ENCODE measurements around the gene TNS1.

TNS1 gene

GRCh38 chr2:217909156-217909820 is 93.5 kb downstream of the TNS1 start:
- no peak for DNase-seq

GRCh38 chr2:217908544-217908943 is 94.3 kb downstream of the TNS1 start:
- no peak for DNase-seq

- DNase-seq: no peak
Measured at GRCh38 chr2:217907266-217907665, 95.5 kb downstream of the TNS1 start.

- DNase-seq: no peak
Measured at GRCh38 chr2:217906798-217907197, 96.0 kb downstream of the TNS1 start.

GRCh38 chr2:217905896-217906295 is 96.9 kb downstream of the TNS1 start:
- DNase-seq: no peak

- DNase-seq: no peak
Measured at GRCh38 chr2:217905395-217905794, 97.4 kb downstream of the TNS1 start.

GRCh38 chr2:217904614-217904965 is 98.2 kb downstream of the TNS1 start:
- no peak for DNase-seq

GRCh38 chr2:217903859-217904613 is 98.8 kb downstream of the TNS1 start:
- DNase-seq: no peak

GRCh38 chr2:217903142-217903858 is 99.5 kb downstream of the TNS1 start:
- no peak for DNase-seq

- no peak for DNase-seq
Measured at GRCh38 chr2:217902379-217903141, 100.2 kb downstream of the TNS1 start.

- no peak for DNase-seq
Measured at GRCh38 chr2:217901835-217902378, 100.9 kb downstream of the TNS1 start.

GRCh38 chr2:217901400-217901799 is 101.4 kb downstream of the TNS1 start:
- DNase-seq: no peak

GRCh38 chr2:217900780-217901360 is 101.9 kb downstream of the TNS1 start:
- DNase-seq: no peak

GRCh38 chr2:217900010-217900779 is 102.6 kb downstream of the TNS1 start:
- no peak for DNase-seq

- no peak for DNase-seq
Measured at GRCh38 chr2:217899231-217900009, 103.4 kb downstream of the TNS1 start.

GRCh38 chr2:217897816-217898806 is 104.7 kb downstream of the TNS1 start:
- DNase-seq: no peak

GRCh38 chr2:217897091-217897715 is 105.6 kb downstream of the TNS1 start:
- DNase-seq: no peak

- no peak for DNase-seq
Measured at GRCh38 chr2:217895070-217895635, 107.6 kb downstream of the TNS1 start.

GRCh38 chr2:217893440-217893839 is 109.4 kb downstream of the TNS1 start:
- DNase-seq: no peak

Measured in stimulated activated naive CD4-positive, alpha-beta T cell (primary cell).